Anterior cingulate cortex (tissue), 58 donors: ENCODE results near the gene CLEC14A.

ENCODE experiments used
- DNase-seq, 58 donors: peaks; one replicate each; lab custom pipeline; 2025; lab: John Stamatoyannopoulos, UW

Gene CLEC14A

GRCh38 chr14:38207377-38207735 lies 48.5 kb downstream of the CLEC14A start:
- DNase-seq: no peak

GRCh38 chr14:38206689-38207376 lies 49.1 kb downstream of the CLEC14A start:
- no peak for DNase-seq

DNA sequence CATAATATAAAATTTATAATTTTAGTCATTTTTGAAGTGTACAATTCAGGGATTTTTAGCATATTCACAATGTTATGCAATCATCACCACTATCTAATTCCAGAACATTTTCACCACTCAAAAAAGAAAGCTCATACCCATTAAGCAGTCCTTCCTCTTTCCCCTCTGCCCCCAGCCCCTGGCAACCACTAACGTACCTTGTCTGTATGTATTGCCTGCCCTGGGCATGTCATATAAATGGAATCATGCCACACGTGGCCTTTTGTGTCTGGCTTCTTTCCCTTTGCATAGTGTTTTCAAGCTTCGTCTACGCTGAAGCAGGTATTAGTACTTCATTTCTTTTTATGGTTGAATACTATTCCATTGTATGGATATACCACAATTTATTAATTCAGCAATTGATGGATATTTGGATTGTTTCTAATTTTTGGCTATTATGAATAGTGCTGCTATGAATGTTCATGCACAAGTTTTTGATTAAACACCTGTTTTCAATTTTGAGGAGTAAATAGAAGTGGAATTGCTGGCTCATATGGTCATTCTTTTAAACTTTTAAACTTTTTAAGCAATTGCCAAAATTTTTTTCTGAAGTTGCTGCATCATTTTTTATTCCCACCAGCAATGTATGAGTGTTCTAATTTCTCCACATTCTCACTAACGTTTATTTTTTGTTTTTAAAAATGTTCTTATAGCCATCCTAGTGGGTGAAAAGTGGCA lies 49.8 kb downstream of the CLEC14A start:
- DNase-seq: no peak

- DNase-seq: no peak
These were observed 50.6 kb downstream of the CLEC14A start for GRCh38 chr14:38205119-38205813.

DNA sequence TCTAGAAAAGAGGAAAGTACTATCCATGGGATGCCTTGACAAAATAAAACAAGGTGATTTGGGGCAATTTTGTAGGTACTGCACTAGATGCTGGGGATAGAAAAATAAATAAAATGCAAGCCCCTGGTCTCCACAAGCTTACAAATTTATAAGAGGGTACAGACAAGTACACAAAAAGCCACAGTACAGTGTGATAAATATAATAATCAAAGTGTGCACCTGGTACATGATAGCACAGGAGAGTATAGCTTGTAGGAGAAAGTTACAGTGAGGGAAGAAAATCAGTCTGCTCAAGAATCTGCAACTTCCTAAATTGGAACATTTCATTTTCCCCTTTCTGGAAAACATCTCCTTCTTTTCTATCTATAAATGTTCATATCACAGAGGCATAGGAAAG lies 51.2 kb downstream of the CLEC14A start:
- DNase-seq: no peak
